Esophagus muscularis mucosa (tissue), 4 donors: ENCODE data around the gene RECK.

Experiments used
- CTCF ChIP-seq, 3 experiments: fragments of 200-600 bp in 2 of 3; fragments of 450-650 bp in 1 of 3; sonication (generic) in 2 of 3; IDR thresholded peaks; one replicate each; pipeline ENCODE4 v1.5.1; 2017 to 2019; ENCODE audit warnings: antibody characterized with exemption in 3 of 3, mild to moderate bottlenecking in 2 of 3, moderate library complexity in 1 of 3
- EP300 ChIP-seq: sonication (generic); formaldehyde crosslinking; IDR thresholded peaks from one replicate; pipeline ENCODE4 v1.6.1; 2017; ENCODE audit warnings: antibody characterized with exemption
- POLR2A ChIP-seq: fragments of 450-650 bp; IDR thresholded peaks from one replicate; pipeline ENCODE4 v1.6.1; 2017; ENCODE audit warnings: antibody characterized with exemption, moderate library complexity, mild to moderate bottlenecking, low read depth
- POLR2AphosphoS5 ChIP-seq, 2 donors: sonication (generic); formaldehyde crosslinking; IDR thresholded peaks; one replicate each; pipeline ENCODE4 v1.6.1; 2017; ENCODE audit warnings: antibody characterized with exemption in 2 of 2

GRCh38 chr9:36033788-36034187 is 2.9 kb upstream of the RECK start:
- no peak for TF ChIP-seq CTCF (IDR thresholded peaks at IDR 0.05)
- TF ChIP-seq POLR2A, result no peak
- no peak for TF ChIP-seq EP300
- no peak for TF ChIP-seq POLR2AphosphoS5 (IDR thresholded peaks at IDR 0.05)
